ENCODE results near the gene SQSTM1. TPM values are rescaled to one million over a fixed set of nuclear protein-coding genes. Genes with fewer than 3 reads are reported as not detected.

SQSTM1 gene
- total and polyA plus RNA-seq, 4 donors, result 127 to 330 (median 256) TPM

GRCh38 chr5:179774442-179774841 lies 46.3 kb upstream of the SQSTM1 start:
- Histone ChIP-seq H3K27ac (ENCODE audit: low read depth in 1 of 2, low read length in 2 of 2) (no peak overlapping the region), H3K27me3 (ENCODE audit: control insufficient read depth in 4 of 4, insufficient read depth in 4 of 4, low read length in 3 of 4) (no peaks in the 10 kb centered on the region), H3K4me1 (ENCODE audit: control insufficient read depth in 4 of 4, insufficient read depth in 4 of 4, low read length in 3 of 4) (no peaks in the 10 kb centered on the region), H3K9me3 (ENCODE audit: control insufficient read depth in 4 of 4, low read length in 3 of 4) (no peaks in the 10 kb centered on the region), H3K36me3 (ENCODE audit: control insufficient read depth in 4 of 4, insufficient read depth in 3 of 4, low read depth in 1 of 4, low read length in 3 of 4) (peaks cover 15 to 61% (median 46%) of the 10 kb centered on the region in 4 donors), H3K9ac (ENCODE audit: low read depth in 1 of 2, low read length in 2 of 2) (no peak overlapping the region), H3K4me3 (ENCODE audit: low read depth in 1 of 3, low read length in 3 of 3) (no peak overlapping the region)
- no peak for TF ChIP-seq ZBTB33 (IDR thresholded peaks at IDR 0.05)
- DNase-seq (ENCODE audit: low spot score), result no peak
- whole genome bisulfite sequencing, result 98% methylated on average over 12 of the region's 12 CpGs

GRCh38 chr5:179776411-179776938 lies 44.2 kb upstream of the SQSTM1 start:
- H3K27me3 ChIP-seq (ENCODE audit: control insufficient read depth in 4 of 4, insufficient read depth in 4 of 4, low read length in 3 of 4), result no peaks in the 10 kb centered on the region
- DNase-seq (ENCODE audit: low spot score), result no peak
- no peak overlapping the region for H3K4me3 ChIP-seq (ENCODE audit: low read depth in 1 of 3, low read length in 3 of 3)
- peaks cover 7 to 53% (median 35%) of the 10 kb centered on the region in 4 donors for H3K36me3 ChIP-seq (ENCODE audit: control insufficient read depth in 4 of 4, insufficient read depth in 3 of 4, low read depth in 1 of 4, low read length in 3 of 4)
- WGBS, result 90% methylated on average over 11 of the region's 11 CpGs
- H3K9me3 ChIP-seq (ENCODE audit: control insufficient read depth in 4 of 4, low read length in 3 of 4), result no peaks in the 10 kb centered on the region
- no peak overlapping the region for H3K27ac ChIP-seq (ENCODE audit: low read depth in 1 of 2, low read length in 2 of 2)
- H3K4me1 ChIP-seq (ENCODE audit: control insufficient read depth in 4 of 4, insufficient read depth in 4 of 4, low read length in 3 of 4), result no peaks in the 10 kb centered on the region
- TF ChIP-seq REST (IDR thresholded peaks at IDR 0.05) (no peak), GABPA (IDR thresholded peaks at IDR 0.05 in 1 of 2, conservative IDR thresholded peaks at IDR 0.05 in 1 of 2) (no peak), ZBTB33 (IDR thresholded peaks at IDR 0.05) (no peak), CTCF (IDR thresholded peaks at IDR 0.05; ENCODE audit: low read depth, low read length, missing input control) (no peak), JUND (IDR thresholded peaks at IDR 0.05) (no peak)
- H3K9ac ChIP-seq (ENCODE audit: low read depth in 1 of 2, low read length in 2 of 2), result no peak overlapping the region

Data from liver (tissue), 9 donors.